Common myeloid progenitor, CD34-positive (primary cell): ENCODE data around the gene PHKG2.

ENCODE experiments used
- CTCF ChIA-PET: fragments of 350-600 bp; sonication (Branson Sonifier 250); formaldehyde crosslinking; loops from one replicate; lab custom pipeline; 2021; ENCODE audit warnings: antibody characterized with exemption; lab: Charles Lee
- POLR2A ChIA-PET: fragments of 350-600 bp; sonication (Branson Sonifier 250); formaldehyde crosslinking; loops from one replicate; lab custom pipeline; 2021; ENCODE audit warnings: antibody characterized with exemption; lab: Charles Lee
- DNase-seq, 3 donors: peaks; one replicate each; pipeline versions ENCODE4 v3.0.0 to v3.0.0-alpha.2; 2013
- H3K27ac ChIP-seq, 2 experiments: 1 replicate in 1 of 2; 2 replicates in 1 of 2; pipeline ENCODE4 v1.7.0; 2013; ENCODE audit warnings: inconsistent platforms in 2 of 2, low read length in 2 of 2, mild to moderate bottlenecking in 2 of 2, low read depth in 1 of 2, moderate library complexity in 1 of 2; ENCODE audit not compliant: severe bottlenecking in 2 of 2, insufficient read depth in 1 of 2, poor library complexity in 1 of 2
- H3K27me3 ChIP-seq, 5 experiments: replicated peaks in 2 of 5; 1 replicate in 3 of 5; 2 replicates in 2 of 5; pipeline versions ENCODE4 v1.6.1 to v1.7.0; 2013; ENCODE audit warnings: low read length in 4 of 5, mild to moderate bottlenecking in 2 of 5, moderate library complexity in 2 of 5, inconsistent platforms in 1 of 5; ENCODE audit not compliant: insufficient read depth in 5 of 5, control insufficient read depth in 4 of 5
- H3K36me3 ChIP-seq, 4 experiments: 1 replicate in 2 of 4; 2 replicates in 2 of 4; pipeline versions ENCODE4 v1.6.1 to v1.7.0; 2013; ENCODE audit warnings: low read length in 3 of 4, control low read depth in 1 of 4, mild to moderate bottlenecking in 1 of 4; ENCODE audit not compliant: control insufficient read depth in 4 of 4, insufficient read depth in 4 of 4
- H3K4me1 ChIP-seq, 4 experiments: 1 replicate in 3 of 4; 2 replicates in 1 of 4; pipeline versions ENCODE4 v1.6.1 to v1.7.1; 2013; ENCODE audit warnings: low read length in 3 of 4, mild to moderate bottlenecking in 3 of 4, control low read depth in 1 of 4, inconsistent platforms in 1 of 4, moderate library complexity in 1 of 4; ENCODE audit not compliant: control insufficient read depth in 4 of 4, insufficient read depth in 4 of 4; ENCODE audit errors: control extremely low read depth in 1 of 4
- H3K4me3 ChIP-seq, 7 experiments: 1 replicate in 4 of 7; 2 replicates in 3 of 7; pipeline versions ENCODE4 v1.5.1 to v1.7.0; 2013; ENCODE audit warnings: mild to moderate bottlenecking in 7 of 7, low read length in 6 of 7, moderate library complexity in 6 of 7, inconsistent platforms in 2 of 7, low read depth in 2 of 7, control low read depth in 1 of 7; ENCODE audit not compliant: insufficient read depth in 4 of 7, control insufficient read depth in 1 of 7; ENCODE audit errors: extremely low read depth in 1 of 7
- H3K9me3 ChIP-seq, 5 experiments: 1 replicate in 4 of 5; 2 replicates in 1 of 5; pipeline versions ENCODE4 v1.6.1 to v1.7.1; 2013; ENCODE audit warnings: low read length in 4 of 5, mild to moderate bottlenecking in 2 of 5, inconsistent platforms in 1 of 5, low read depth in 1 of 5, moderate library complexity in 1 of 5; ENCODE audit not compliant: control insufficient read depth in 4 of 5, insufficient read depth in 2 of 5; ENCODE audit errors: control extremely low read depth in 1 of 5
- WGBS: methylation state at CpG from one replicate; pipeline ENCODE4 v1.1.5; 2013; ENCODE audit not compliant: insufficient coverage; 5-methylcytosine and 5-hydroxymethylcytosine counted together

PHKG2 gene

DNA sequence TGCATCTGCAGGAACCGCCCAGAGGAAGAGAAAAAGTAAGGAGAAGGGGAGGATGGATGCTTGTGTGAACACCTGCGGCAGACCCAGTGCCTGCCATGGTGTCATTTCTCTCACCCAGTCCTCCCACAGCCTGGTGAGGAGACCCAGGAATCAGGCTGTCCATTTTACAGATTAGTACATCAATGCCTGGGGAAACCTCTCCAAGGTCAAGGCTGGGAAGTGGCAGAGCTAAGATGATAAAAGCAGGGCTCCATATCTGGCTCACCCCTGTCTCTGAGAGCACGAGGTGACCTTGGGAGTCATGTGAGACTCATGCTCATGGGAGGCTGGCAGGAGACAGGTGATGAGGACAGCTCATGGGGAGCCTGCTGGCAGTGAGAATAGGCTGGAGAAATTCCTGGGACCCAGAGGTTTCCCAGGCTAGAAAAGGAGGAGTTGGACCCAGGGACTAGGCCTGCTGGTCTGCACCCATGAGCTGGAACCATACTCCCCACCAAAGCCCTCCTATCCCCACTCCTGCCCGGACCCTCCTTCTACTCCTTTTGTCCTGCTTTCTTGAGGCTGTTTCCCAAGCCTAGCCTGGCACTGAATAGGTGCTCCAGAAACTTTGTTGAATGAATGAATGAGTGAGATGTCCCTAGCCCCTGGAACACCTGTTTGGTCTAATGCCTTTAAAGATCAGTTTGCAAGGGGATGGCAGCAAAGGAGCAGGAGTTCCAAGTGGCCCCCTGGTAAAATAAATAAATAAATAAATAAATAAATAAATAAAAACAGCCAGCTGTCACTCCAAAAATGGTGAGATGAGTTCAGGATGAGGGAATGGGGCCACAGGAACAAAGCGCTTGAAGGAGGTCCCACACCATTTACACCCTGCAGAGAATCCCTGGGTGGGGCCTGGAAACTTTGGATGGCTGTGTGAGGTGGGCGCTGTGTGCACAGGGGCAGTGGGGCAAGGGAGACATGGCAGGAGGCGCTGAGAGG lies 37.2 kb downstream of the PHKG2 start:
- POLR2A ChIA-PET, result interaction anchor here (2.1 kb wide), 1 partner anchor 20 kb away, joined by 9 read pairs; no protein-coding TSS in a partner anchor
- H3K4me3 ChIP-seq, result peak overlapping the region in 5 of 7 experiments; percentile 53 to 97 (median 93)
- no peaks in the 10 kb centered on the region for H3K9me3 ChIP-seq
- H3K36me3 ChIP-seq, result peaks cover 0 to 35% (median 23%) of the 10 kb centered on the region in 4 experiments
- CTCF ChIA-PET, result no interaction called here
- DNase-seq, result no peak
- no peak overlapping the region for H3K27ac ChIP-seq
- H3K4me1 ChIP-seq, result peaks cover 0 to 19% (median 15%) of the 10 kb centered on the region in 4 experiments
- H3K27me3 ChIP-seq, result no peaks in the 10 kb centered on the region
- WGBS, result 96% methylated on average over 3 of the region's 7 CpGs

DNA sequence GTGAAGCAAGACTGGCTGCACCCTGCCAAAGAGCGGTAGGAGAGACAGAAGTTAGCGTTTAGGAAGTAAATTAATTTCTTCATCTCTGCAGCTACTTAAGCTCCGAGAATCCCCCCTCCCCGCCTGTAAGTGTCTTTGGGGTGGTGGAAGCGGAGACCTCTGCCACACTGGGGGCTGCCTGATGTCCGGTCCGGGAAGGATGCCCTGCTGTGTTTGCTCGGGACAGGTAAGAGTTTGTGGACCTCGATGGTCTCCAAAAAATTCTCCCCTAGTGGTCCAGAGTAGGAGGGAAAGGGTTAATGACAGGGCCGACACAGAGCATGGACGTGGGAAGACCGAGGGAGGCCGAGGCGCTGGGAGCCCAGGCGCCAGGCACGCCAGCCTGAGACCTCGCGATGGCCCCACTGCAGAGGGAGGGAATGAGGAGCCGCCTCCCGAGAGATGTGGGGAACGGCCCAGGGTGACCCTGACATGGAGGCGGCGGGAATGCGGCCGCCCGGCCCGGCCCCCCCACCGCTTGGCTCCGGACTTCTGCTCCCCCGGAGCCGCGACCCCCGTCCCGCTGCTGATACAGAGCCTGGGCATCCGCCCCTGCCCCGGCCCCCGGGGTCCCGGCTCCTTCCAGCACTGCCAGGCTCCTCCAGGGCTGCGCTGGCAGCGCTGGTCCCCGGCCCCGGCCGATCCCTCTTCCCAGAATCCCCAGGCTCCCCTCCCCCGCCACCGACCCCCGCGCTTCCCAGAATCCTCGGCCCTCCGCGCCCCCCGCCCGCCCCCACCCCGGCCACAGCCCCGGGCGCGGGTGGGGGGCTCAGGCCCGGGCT lies 38.1 kb downstream of the PHKG2 start:
- DNase-seq, result no peak
- peaks cover 0 to 19% (median 15%) of the 10 kb centered on the region in 4 experiments for H3K4me1 ChIP-seq
- CTCF ChIA-PET, result interaction anchor here (2.0 kb wide), 1 partner anchor 19 kb away, joined by 13 read pairs; no protein-coding TSS in a partner anchor
- peak overlapping the region in 1 of 2 experiments; percentile 78 for H3K27ac ChIP-seq
- H3K4me3 ChIP-seq, result peak overlapping the region; percentile 85 to 97 (median 92)
- POLR2A ChIA-PET, result interaction anchor here (2.0 to 2.1 kb wide), 2 partner anchors 19 to 20 kb away, joined by 9 to 15 read pairs; no protein-coding TSS in a partner anchor
- H3K36me3 ChIP-seq, result peaks cover 0 to 33% (median 20%) of the 10 kb centered on the region in 4 experiments
- H3K9me3 ChIP-seq, result no peaks in the 10 kb centered on the region
- 11% methylated on average over 31 of the region's 57 CpGs for WGBS
- no peaks in the 10 kb centered on the region for H3K27me3 ChIP-seq

DNA sequence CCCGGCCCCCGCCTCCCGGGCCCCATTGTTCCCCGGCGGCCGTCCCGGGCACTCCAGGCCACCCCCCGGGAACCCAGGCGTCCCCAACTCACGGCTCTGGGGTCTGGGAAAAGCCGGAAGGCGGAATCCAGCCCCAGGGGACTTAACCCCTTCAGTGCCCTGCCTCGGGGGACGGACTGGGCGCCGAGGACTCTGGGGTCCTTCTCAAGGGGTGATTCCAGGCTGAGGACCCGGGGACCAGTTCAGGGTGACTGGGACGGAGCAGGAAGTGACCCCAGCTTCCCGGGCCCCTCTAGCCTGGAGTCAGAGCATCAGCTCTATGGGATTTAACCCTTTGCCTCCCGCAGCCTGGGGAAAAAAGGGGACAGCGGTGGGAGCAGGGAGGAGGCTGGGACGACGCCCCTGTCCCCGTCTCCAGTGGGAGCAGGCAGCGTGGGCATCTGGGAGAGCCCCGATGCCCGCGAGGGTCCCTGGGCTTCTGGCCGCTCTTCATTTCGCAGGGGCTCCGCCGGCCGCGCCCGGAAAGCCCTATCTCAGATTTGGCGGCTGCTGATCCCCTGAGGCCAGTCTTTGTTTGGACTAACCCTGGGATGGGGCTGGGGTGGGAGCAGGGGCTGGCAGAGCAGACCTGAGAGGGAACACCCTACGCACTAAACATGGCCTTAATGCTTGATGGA lies 38.8 kb downstream of the PHKG2 start, which contains the start of gene ZNF629:
Gene ZNF629, minus strand, starts transcription at position 270 of the 677 bp plus-strand sequence. CDS start 2,723 bp downstream, outside the sequence.
- no peaks in the 10 kb centered on the region for H3K27me3 ChIP-seq
- ChIA-PET POLR2A (interaction anchor here (2.0 kb wide), 1 partner anchor 18 kb away, joined by 15 read pairs; no protein-coding TSS in a partner anchor), CTCF (interaction anchor here (0.6 to 2.0 kb wide), 2 partner anchors 12 to 18 kb away, joined by 3 to 13 read pairs; no protein-coding TSS in a partner anchor)
- H3K4me3 ChIP-seq, result peak within 1 kb of the TSS; percentile 85 to 97 (median 92)
- H3K27ac ChIP-seq, result peak within 1 kb of the TSS; percentile 46 to 78
- DNase-seq, result peak; percentile 54 to 66 (median 62)
- H3K36me3 ChIP-seq, result peaks cover 0 to 27% (median 16%) of the 10 kb centered on the region in 4 experiments
- H3K4me1 ChIP-seq, result peaks cover 0 to 19% (median 15%) of the 10 kb centered on the region in 4 experiments
- H3K9me3 ChIP-seq, result no peaks in the 10 kb centered on the region
- WGBS, result 1% methylated on average over 28 of the region's 37 CpGs

DNA sequence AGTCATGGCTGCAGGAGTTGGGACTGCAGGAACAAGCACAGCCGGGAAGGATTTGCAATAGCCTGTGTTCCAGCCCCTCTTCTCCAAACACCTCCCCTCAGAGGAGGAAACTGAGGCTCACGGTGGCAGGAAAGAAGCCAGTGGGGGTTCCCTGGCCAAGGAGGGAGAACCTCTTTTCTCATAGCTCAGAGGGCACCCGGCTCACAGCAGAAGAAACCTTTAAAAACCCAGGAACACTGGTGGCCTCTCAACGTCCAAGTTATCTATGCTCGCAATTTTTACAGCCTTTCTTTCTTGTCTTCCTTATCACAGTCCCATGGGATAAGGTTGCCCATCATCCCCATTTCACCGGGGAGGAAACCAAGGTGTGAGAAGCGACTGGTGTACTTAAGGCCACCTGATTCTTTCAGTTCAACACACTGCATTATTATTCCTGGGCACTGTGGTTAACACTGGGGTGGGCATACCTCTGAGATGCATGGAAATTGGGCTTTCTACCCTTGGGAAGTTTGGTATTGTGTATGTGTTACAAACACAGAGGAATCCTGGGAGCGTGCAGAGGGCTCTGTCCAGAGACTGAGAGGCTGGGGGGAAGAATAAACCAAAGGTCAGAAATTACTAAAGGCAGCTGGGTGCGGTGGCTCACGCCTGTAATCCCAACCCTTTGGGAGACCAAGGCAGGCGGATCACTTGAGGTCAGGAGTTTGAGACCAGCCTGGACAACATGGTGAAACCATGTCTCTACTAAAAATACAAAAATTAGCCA lies 39.6 kb downstream of the PHKG2 start:
- ChIA-PET POLR2A (interaction anchor here (2.0 kb wide), 1 partner anchor 18 kb away, joined by 15 read pairs; no protein-coding TSS in a partner anchor), CTCF (interaction anchor here (0.6 to 2.0 kb wide), 3 partner anchors 12 to 27 kb away, joined by 3 to 13 read pairs (median 3); no protein-coding TSS in a partner anchor)
- peaks cover 0 to 19% (median 9%) of the 10 kb centered on the region in 4 experiments for H3K36me3 ChIP-seq
- H3K4me3 ChIP-seq, result peak overlapping the region; percentile 85 to 97 (median 92)
- peaks cover 0 to 19% (median 15%) of the 10 kb centered on the region in 4 experiments for H3K4me1 ChIP-seq
- no peaks in the 10 kb centered on the region for H3K9me3 ChIP-seq
- DNase-seq, result no peak
- peak overlapping the region; percentile 46 to 78 for H3K27ac ChIP-seq
- WGBS, result 64% methylated on average over 7 of the region's 11 CpGs
- no peaks in the 10 kb centered on the region for H3K27me3 ChIP-seq

DNA sequence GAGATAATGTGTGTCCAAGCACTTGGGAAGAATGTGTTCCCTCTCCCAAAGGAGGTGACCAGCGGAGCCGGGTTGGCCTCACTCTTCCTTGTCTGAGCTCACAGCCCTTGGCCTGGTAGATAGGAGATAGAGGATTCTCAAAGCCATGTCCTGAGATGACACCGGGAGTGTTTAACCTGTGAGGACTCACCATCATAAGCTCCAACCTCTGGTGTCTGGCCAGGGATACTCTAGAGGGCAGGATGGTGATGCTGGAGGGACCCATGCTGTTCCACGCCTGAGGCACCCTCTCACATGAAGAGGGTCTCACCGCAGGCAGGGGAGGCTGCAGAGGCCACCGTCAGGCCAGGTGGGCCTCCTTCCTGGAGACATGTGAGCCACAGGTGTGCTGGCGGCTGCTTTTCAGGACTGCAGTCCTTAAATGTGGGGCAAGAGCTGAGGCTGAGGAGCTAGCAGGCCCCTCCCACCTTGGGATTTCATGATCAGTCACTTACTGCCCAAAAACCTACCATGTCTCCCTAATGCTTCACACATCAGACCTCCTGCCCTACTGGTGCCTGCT lies 45.4 kb downstream of the PHKG2 start:
- no peaks in the 10 kb centered on the region for H3K27me3 ChIP-seq
- H3K9me3 ChIP-seq, result no peaks in the 10 kb centered on the region
- 97% methylated on average over 4 of the region's 7 CpGs for WGBS
- no peak for DNase-seq
- H3K4me3 ChIP-seq, result no peak overlapping the region
- no peaks in the 10 kb centered on the region for H3K36me3 ChIP-seq
- ChIA-PET CTCF (interaction anchor here (0.7 to 5.2 kb wide), 7 partner anchors 10 to 141 kb away, joined by 3 to 27 read pairs (median 3); no protein-coding TSS in a partner anchor), POLR2A (no interaction called here)
- H3K4me1 ChIP-seq, result no peaks in the 10 kb centered on the region
- H3K27ac ChIP-seq, result no peak overlapping the region
